IMR-90 (cell line): ENCODE data around the gene SLC46A1. TPM values are rescaled to one million over a fixed set of nuclear protein-coding genes. Genes with fewer than 3 reads are reported as not detected.

Experiments used
- ATAC-seq: fragments of 200-7000 bp; cut with Tn5 transposase; 2 replicates; pipeline ENCODE4 v1.9.1; 2020; ENCODE audit warnings: low read depth, mild to moderate bottlenecking, moderate library complexity
- BruUV-seq: library from RNA; stranded (reverse); fragments of 400-500 nt; replicated peaks from 2 replicates; lab custom pipeline; 2021; lab: Mats Ljungman, UMichigan
- CTCF ChIA-PET: fragments of 300-600 bp; formaldehyde crosslinking; extraction: SDS; loops from one replicate; lab custom pipeline; 2021; ENCODE audit warnings: antibody characterized with exemption; lab: Yijun Ruan, JAX
- POLR2A ChIA-PET: fragments of 300-600 bp; sonication (Branson Sonifier 250); formaldehyde crosslinking; loops from one replicate; lab custom pipeline; 2022; ENCODE audit warnings: antibody characterized with exemption; ENCODE audit not compliant: unreplicated experiment; lab: Charles Lee
- DNase-seq: peaks from one replicate; pipeline ENCODE4 v3.0.0; 2013
- H2AFZ ChIP-seq: replicated peaks from 2 replicates; pipeline ENCODE3; 2013; ENCODE audit warnings: low read length, mild to moderate bottlenecking; ENCODE audit not compliant: poor library complexity
- H2AK5ac ChIP-seq: 2 replicates; pipeline ENCODE4 v1.6.1; 2013; ENCODE audit warnings: low read depth, low read length, inconsistent platforms
- H2AK9ac ChIP-seq: replicated peaks from 2 replicates; pipeline ENCODE3; 2013; ENCODE audit warnings: mild to moderate bottlenecking, low read depth, low read length, moderate library complexity; ENCODE audit not compliant: poor library complexity
- H2BK120ac ChIP-seq: 2 replicates; pipeline ENCODE4 v1.6.1; 2013; ENCODE audit warnings: low read depth, low read length, inconsistent platforms
- H2BK15ac ChIP-seq: 3 replicates; pipeline ENCODE4 v1.6.1; 2013; ENCODE audit warnings: low read depth, low read length, inconsistent platforms
- H2BK20ac ChIP-seq: 2 replicates; pipeline ENCODE4 v1.6.1; 2013; ENCODE audit warnings: low read depth, mild to moderate bottlenecking, inconsistent platforms, low read length, moderate library complexity
- H2BK5ac ChIP-seq: 2 replicates; pipeline ENCODE4 v1.6.1; 2013; ENCODE audit warnings: mild to moderate bottlenecking, low read depth, low read length, inconsistent platforms; ENCODE audit not compliant: poor library complexity, severe bottlenecking
- H3K14ac ChIP-seq: replicated peaks from 2 replicates; pipeline ENCODE4 v1.6.1; 2013; ENCODE audit warnings: low read depth, low read length, inconsistent platforms
- H3K18ac ChIP-seq: 2 replicates; pipeline ENCODE4 v1.6.1; 2013; ENCODE audit warnings: low read depth, low read length, control low read depth
- H3K23ac ChIP-seq: 2 replicates; pipeline ENCODE4 v1.6.1; 2013; ENCODE audit warnings: low read depth, low read length, inconsistent platforms
- H3K27ac ChIP-seq: 2 replicates; pipeline ENCODE4 v1.5.1; 2013; ENCODE audit warnings: mild to moderate bottlenecking, control low read depth, low read length; ENCODE audit not compliant: insufficient read depth
- H3K27me3 ChIP-seq: 2 replicates; pipeline ENCODE4 v1.6.1; 2013; ENCODE audit warnings: low read length; ENCODE audit not compliant: control insufficient read depth, insufficient read depth
- H3K36me3 ChIP-seq: 2 replicates; pipeline ENCODE4 v1.6.1; 2013; ENCODE audit warnings: low read length, mixed read lengths; ENCODE audit not compliant: control insufficient read depth, insufficient read depth
- H3K4ac ChIP-seq: 2 replicates; pipeline ENCODE4 v1.6.1; 2013; ENCODE audit warnings: low read depth, low read length, inconsistent platforms
- H3K4me1 ChIP-seq: 2 replicates; pipeline ENCODE4 v1.6.1; 2013; ENCODE audit warnings: low read length, mixed read lengths; ENCODE audit not compliant: control insufficient read depth, insufficient read depth
- H3K4me2 ChIP-seq: 2 replicates; pipeline ENCODE4 v1.6.1; 2013; ENCODE audit warnings: low read depth, mild to moderate bottlenecking, control low read depth, low read length, moderate library complexity
- H3K4me3 ChIP-seq: 2 replicates; pipeline ENCODE4 v1.5.1; 2013; ENCODE audit warnings: low read depth, mild to moderate bottlenecking, control low read depth, low read length, moderate library complexity; ENCODE audit not compliant: insufficient read depth
- H3K56ac ChIP-seq: 2 replicates; pipeline ENCODE4 v1.6.1; 2013; ENCODE audit warnings: low read length, inconsistent platforms; ENCODE audit not compliant: insufficient read depth; ENCODE audit errors: extremely low read depth
- H3K79me1 ChIP-seq, 2 experiments: 2 replicates each; pipeline ENCODE4 v1.6.1; 2013; ENCODE audit warnings: low read length in 2 of 2, inconsistent platforms in 1 of 2, low read depth in 1 of 2
- H3K9ac ChIP-seq: 2 replicates; pipeline ENCODE4 v1.6.1; 2013; ENCODE audit warnings: low read depth, low read length, control low read depth
- H3K9me1 ChIP-seq: 2 replicates; pipeline ENCODE4 v1.6.1; 2013; ENCODE audit warnings: low read length, inconsistent platforms; ENCODE audit not compliant: insufficient read depth
- H3K9me3 ChIP-seq: 2 replicates; pipeline ENCODE4 v1.6.1; 2013; ENCODE audit warnings: low read length; ENCODE audit not compliant: control insufficient read depth, insufficient read depth
- H4K20me1 ChIP-seq: 2 replicates; pipeline ENCODE4 v1.6.1; 2013; ENCODE audit warnings: low read length, inconsistent platforms; ENCODE audit not compliant: insufficient read depth
- H4K5ac ChIP-seq: 2 replicates; pipeline ENCODE4 v1.6.1; 2013; ENCODE audit warnings: mild to moderate bottlenecking, low read depth, low read length, control low read depth
- H4K8ac ChIP-seq, 2 experiments: 2 replicates each; pipeline ENCODE4 v1.6.1; 2013; ENCODE audit warnings: low read depth in 2 of 2, low read length in 2 of 2, control low read depth in 1 of 2, inconsistent platforms in 1 of 2
- H4K91ac ChIP-seq: 2 replicates; pipeline ENCODE4 v1.6.1; 2013; ENCODE audit warnings: low read depth, low read length, inconsistent platforms; ENCODE audit not compliant: insufficient read depth
- BHLHE40 ChIP-seq: fragments of 150-350 bp; IDR thresholded peaks from 2 replicates; pipeline ENCODE4 v1.6.1; 2016; ENCODE audit warnings: mild to moderate bottlenecking, low read depth, low read length
- CEBPB ChIP-seq: IDR thresholded peaks from 2 replicates; pipeline ENCODE4 v1.6.1; 2012; ENCODE audit warnings: low read depth, low read length, improper control_type of control experiment
- CHD1 ChIP-seq: IDR thresholded peaks from 2 replicates; pipeline ENCODE4 v1.6.1; 2012; ENCODE audit warnings: low read depth, low read length, improper control_type of control experiment
- CTCF ChIP-seq: conservative IDR thresholded peaks from 2 replicates; pipeline ENCODE4 v1.5.1; 2012; ENCODE audit warnings: mild to moderate bottlenecking, low read depth, low read length, improper control_type of control experiment
- ELK1 ChIP-seq: fragments of 150-350 bp; IDR thresholded peaks from 2 replicates; pipeline ENCODE4 v1.6.1; 2016; ENCODE audit warnings: low read depth, mild to moderate bottlenecking, low read length, moderate library complexity, borderline replicate concordance
- FOS ChIP-seq: fragments of 150-350 bp; IDR thresholded peaks from 2 replicates; pipeline ENCODE4 v1.6.1; 2016; ENCODE audit warnings: low read depth, low read length
- MAFK ChIP-seq: IDR thresholded peaks from 2 replicates; pipeline ENCODE4 v1.6.1; 2012; ENCODE audit warnings: low read depth, low read length, improper control_type of control experiment
- MAZ ChIP-seq: IDR thresholded peaks from 2 replicates; pipeline ENCODE4 v1.6.1; 2012; ENCODE audit warnings: low read depth, mild to moderate bottlenecking, low read length, improper control_type of control experiment, moderate library complexity, borderline replicate concordance
- MXI1 ChIP-seq: IDR thresholded peaks from 2 replicates; pipeline ENCODE4 v1.6.1; 2012; ENCODE audit warnings: low read depth, mild to moderate bottlenecking, low read length, moderate library complexity, borderline replicate concordance
- NFE2L2 ChIP-seq: fragments of 150-350 bp; IDR thresholded peaks from 2 replicates; pipeline ENCODE4 v1.6.1; 2016; ENCODE audit warnings: low read depth, mild to moderate bottlenecking, low read length
- POLR2A ChIP-seq: IDR thresholded peaks from 2 replicates; pipeline ENCODE4 v1.6.1; 2012; ENCODE audit warnings: mild to moderate bottlenecking, low read depth, low read length
- RAD21 ChIP-seq: IDR thresholded peaks from 2 replicates; pipeline ENCODE4 v1.6.1; 2012; ENCODE audit warnings: low read length, improper control_type of control experiment
- RCOR1 ChIP-seq: IDR thresholded peaks from 2 replicates; pipeline ENCODE4 v1.6.1; 2012; ENCODE audit warnings: mild to moderate bottlenecking, low read length, improper control_type of control experiment; ENCODE audit not compliant: insufficient replicate concordance
- RFX5 ChIP-seq: IDR thresholded peaks from 2 replicates; pipeline ENCODE4 v1.8.0; 2012; ENCODE audit warnings: low read depth, mild to moderate bottlenecking, low read length, moderate library complexity
- SMC3 ChIP-seq: fragments of 150-350 bp; IDR thresholded peaks from 2 replicates; pipeline ENCODE4 v1.6.1; 2016; ENCODE audit warnings: low read depth, mild to moderate bottlenecking, antibody characterized with exemption, low read length, moderate library complexity
- USF2 ChIP-seq: fragments of 150-350 bp; IDR thresholded peaks from 2 replicates; pipeline ENCODE4 v1.6.1; 2017; ENCODE audit warnings: mild to moderate bottlenecking, antibody characterized with exemption, low read length, low read depth
- WGBS, 2 experiments: methylation state at CpG; one replicate each; pipeline versions ENCODE4 v1.1.5 to v1.1.7; 2013; ENCODE audit warnings: missing lambda C conversion rate in 2 of 2; ENCODE audit not compliant: insufficient read length in 1 of 2; ENCODE audit errors: extremely low coverage in 2 of 2; 5-methylcytosine and 5-hydroxymethylcytosine counted together
- dilution Hi-C: fragments of 300-500 bp; cut with HindIII; formaldehyde crosslinking; loops from one replicate; pipeline ENCODE4 v1.14.3; 2018; ENCODE audit warnings: low sequenced_read_pairs; ENCODE audit not compliant: unreplicated experiment
- in situ Hi-C: fragments of 300-500 bp; cut with MboI; formaldehyde crosslinking; loops from 3 replicates; pipeline ENCODE4 v1.14.3; 2019; ENCODE audit warnings: low sequenced_read_pairs, inconsistent platforms, mixed read lengths
- intact Hi-C: fragments of 100-400 bp; cut with micrococcal nuclease; formaldehyde crosslinking; loops from 2 replicates; pipeline ENCODE4 v1.10.0; 2022
- polyA plus RNA-seq, 3 experiments: library from polyadenylated mRNA; depleted of rRNA; stranded (reverse); fragments of >200 nt; gene quantifications; 2 replicates each; pipeline ENCODE4 v1.2.3, GENCODE V29; 2012; ENCODE audit warnings: low replicate concordance in 1 of 3
- total RNA-seq: library from RNA; depleted of rRNA; stranded (reverse); fragments of >200 nt; gene quantifications from 2 replicates; pipeline ENCODE4 v1.2.3, GENCODE V29; 2012

SLC46A1 gene
- total and polyA plus RNA-seq, 2 of the 4 experiments (the other 2 are of a cell fraction) = 2.7 to 3.9 TPM

- no CpG with 5 or more reads among the region's 1 CpG for WGBS, 2 experiments
- in situ Hi-C loops (no loop called here), intact Hi-C loops (no loop called here), dilution Hi-C loops (no loop called here)
- H3K4ac ChIP-seq = no peak overlapping the region
- no peak overlapping the region for H3K14ac ChIP-seq
- no peak overlapping the region for H2AK9ac ChIP-seq
- peaks cover 10% of the 10 kb centered on the region for H3K4me1 ChIP-seq
- no peak overlapping the region for H2BK5ac ChIP-seq
- H2AK5ac ChIP-seq = no peak overlapping the region
- no peak overlapping the region for H4K91ac ChIP-seq
- ChIA-PET CTCF (no interaction called here), POLR2A (no interaction called here)
- H2BK20ac ChIP-seq = no peak overlapping the region
- no peak overlapping the region for H3K4me2 ChIP-seq
- no peaks in the 10 kb centered on the region for H3K27me3 ChIP-seq
- no peak overlapping the region for H4K8ac ChIP-seq
- no peaks in the 10 kb centered on the region for H4K20me1 ChIP-seq
- no peak overlapping the region for H4K5ac ChIP-seq
- ATAC-seq (no peak), DNase-seq (no peak)
- H2BK120ac ChIP-seq = no peak overlapping the region
- peaks cover 29% of the 10 kb centered on the region for H3K36me3 ChIP-seq
- H3K56ac ChIP-seq = no peak overlapping the region; the same call in 1 of the 2 replicates
- BruUV-seq = no TSS peak
- H3K18ac ChIP-seq = no peak overlapping the region
- H3K9me1 ChIP-seq = peaks cover 7% of the 10 kb centered on the region; the same call in 1 of the 2 replicates
- H3K4me3 ChIP-seq = no peak overlapping the region
- no peak overlapping the region for H2BK15ac ChIP-seq
- H3K79me1 ChIP-seq = no peaks in the 10 kb centered on the region
- H3K23ac ChIP-seq = no peak overlapping the region
- H2AFZ ChIP-seq = no peak overlapping the region
- no peak overlapping the region for H3K27ac ChIP-seq
- H3K9me3 ChIP-seq = no peaks in the 10 kb centered on the region
- H3K9ac ChIP-seq = no peak overlapping the region
- TF ChIP-seq FOS (no peak), RFX5 (no peak), SMC3 (no peak), MXI1 (no peak), BHLHE40 (no peak), RAD21 (no peak), USF2 (no peak), NFE2L2 (no peak), CEBPB (no peak), ELK1 (no peak), CTCF (no peak), RCOR1 (no peak), MAFK (no peak), MAZ (no peak), POLR2A (no peak), CHD1 (no peak)
Measured at GRCh38 chr17:28390984-28391383, 15.0 kb downstream of the SLC46A1 start.
